GM21528 (cell line): ENCODE results near the gene WDR7.

Experiments used
- ATAC-seq: cut with Tn5 transposase; IDR thresholded peaks from one replicate; pipeline ENCODE4 v1.9.1; 2021; ENCODE audit warnings: mild to moderate bottlenecking, moderate library complexity; ENCODE audit not compliant: unreplicated experiment, low FRiP score

Gene WDR7

GRCh38 chr18:56873441-56874140 is 222.4 kb downstream of the WDR7 start:
- no peak for ATAC-seq

- ATAC-seq = no peak
Observed at GRCh38 chr18:56878711-56879110, 227.6 kb downstream of the WDR7 start.

GRCh38 chr18:56884511-56884910 is 233.4 kb downstream of the WDR7 start:
- ATAC-seq = no peak

GRCh38 chr18:56888978-56889377 is 237.8 kb downstream of the WDR7 start:
- no peak for ATAC-seq

- no peak for ATAC-seq
Observed at GRCh38 chr18:56889621-56890020, 238.5 kb downstream of the WDR7 start.

- ATAC-seq = no peak
Observed at GRCh38 chr18:56890632-56891031, 239.5 kb downstream of the WDR7 start.

GRCh38 chr18:56891116-56891515 is 240.0 kb downstream of the WDR7 start:
- no peak for ATAC-seq

GRCh38 chr18:56891870-56892269 is 240.7 kb downstream of the WDR7 start:
- no peak for ATAC-seq

GRCh38 chr18:56897122-56897521 is 246.0 kb downstream of the WDR7 start:
- ATAC-seq = no peak

- ATAC-seq = no peak
Observed at GRCh38 chr18:56899660-56900059, 248.5 kb downstream of the WDR7 start.

- no peak for ATAC-seq
Observed at GRCh38 chr18:56900195-56901094, 249.3 kb downstream of the WDR7 start.

GRCh38 chr18:56901919-56902318 is 250.8 kb downstream of the WDR7 start:
- no peak for ATAC-seq

- ATAC-seq = no peak
Observed at GRCh38 chr18:56902653-56903052, 251.5 kb downstream of the WDR7 start.

GRCh38 chr18:56903686-56904085 is 252.5 kb downstream of the WDR7 start:
- no peak for ATAC-seq

GRCh38 chr18:56907771-56908170 is 256.6 kb downstream of the WDR7 start:
- no peak for ATAC-seq

GRCh38 chr18:56910237-56910636 is 259.1 kb downstream of the WDR7 start:
- ATAC-seq = no peak

GRCh38 chr18:56910967-56911366 is 259.8 kb downstream of the WDR7 start:
- ATAC-seq = no peak

GRCh38 chr18:56913941-56914340 is 262.8 kb downstream of the WDR7 start:
- ATAC-seq = no peak

- no peak for ATAC-seq
Observed at GRCh38 chr18:56919190-56919589, 268.0 kb downstream of the WDR7 start.

- peak; percentile 93 for ATAC-seq
Observed at GRCh38 chr18:56921896-56922480, 270.8 kb downstream of the WDR7 start.

- ATAC-seq = no peak
Observed at GRCh38 chr18:56926734-56927133, 275.6 kb downstream of the WDR7 start.
